HepG2 (cell line): ENCODE measurements around the gene PXT1. TPM values are rescaled to one million over a fixed set of nuclear protein-coding genes. Genes with fewer than 3 reads are reported as not detected.

Experiments used
- AHDC1 ChIP-seq: sonication (generic); formaldehyde crosslinking; IDR thresholded peaks from 2 replicates; pipeline ENCODE4 v1.5.1; 2020; ENCODE audit warnings: mild to moderate bottlenecking, missing genetic modification reagents, borderline replicate concordance
- ARNT2 ChIP-seq: sonication (generic); formaldehyde crosslinking; IDR thresholded peaks from 2 replicates; pipeline ENCODE4 v1.8.0; 2022; ENCODE audit warnings: mild to moderate bottlenecking, low read depth, missing genetic modification reagents, moderate library complexity
- E2F1 ChIP-seq: sonication (generic); formaldehyde crosslinking; IDR thresholded peaks from 2 replicates; pipeline ENCODE4 v1.5.0; 2020; ENCODE audit warnings: missing genetic modification reagents
- KDM5B ChIP-seq: sonication (generic); formaldehyde crosslinking; IDR thresholded peaks from 2 replicates; pipeline ENCODE4 v1.4.0; 2020; ENCODE audit warnings: missing genetic modification reagents, mild to moderate bottlenecking, borderline replicate concordance
- KMT2A ChIP-seq: sonication (generic); formaldehyde crosslinking; IDR thresholded peaks from 2 replicates; pipeline ENCODE4 v1.4.0; 2020; ENCODE audit warnings: missing genetic modification reagents
- PHF21A ChIP-seq: sonication (generic); formaldehyde crosslinking; IDR thresholded peaks from 2 replicates; pipeline ENCODE4 v1.5.0; 2020; ENCODE audit warnings: mild to moderate bottlenecking, missing genetic modification reagents
- SATB2 ChIP-seq: sonication (generic); formaldehyde crosslinking; IDR thresholded peaks from 2 replicates; pipeline ENCODE4 v1.5.0; 2020; ENCODE audit warnings: missing genetic modification reagents
- SMAD9 ChIP-seq: sonication (generic); formaldehyde crosslinking; IDR thresholded peaks from 2 replicates; pipeline ENCODE4 v1.5.1; 2020; ENCODE audit warnings: mild to moderate bottlenecking, missing genetic modification reagents
- ZFAT ChIP-seq: sonication (generic); formaldehyde crosslinking; conservative IDR thresholded peaks from 2 replicates; pipeline ENCODE4 v1.8.1; 2023; ENCODE audit warnings: missing genetic modification reagents, inconsistent platforms
- ZNF18 ChIP-seq: sonication (generic); formaldehyde crosslinking; IDR thresholded peaks from 2 replicates; pipeline ENCODE4 v1.8.0; 2022; ENCODE audit warnings: mild to moderate bottlenecking, missing genetic modification reagents; ENCODE audit not compliant: insufficient replicate concordance
- ZNF24 ChIP-seq: fragments of 450-650 bp; IDR thresholded peaks from 2 replicates; pipeline ENCODE4 v1.6.1; 2017; ENCODE audit warnings: antibody characterized with exemption, mild to moderate bottlenecking
- ZNF644 ChIP-seq: IDR thresholded peaks from 2 replicates; pipeline ENCODE4 v1.6.1; 2016; ENCODE audit warnings: low read depth
- ZNF687 ChIP-seq: sonication (generic); formaldehyde crosslinking; IDR thresholded peaks from 2 replicates; pipeline ENCODE4 v1.5.1; 2020; ENCODE audit warnings: mild to moderate bottlenecking, missing genetic modification reagents, moderate library complexity
- ZSCAN21 ChIP-seq: sonication (generic); formaldehyde crosslinking; IDR thresholded peaks from 2 replicates; pipeline ENCODE4 v1.8.0; 2022; ENCODE audit warnings: mild to moderate bottlenecking, missing genetic modification reagents, moderate library complexity, borderline replicate concordance
- polyA plus RNA-seq, 8 experiments: library from polyadenylated mRNA; depleted of rRNA in 3 of 8; stranded (reverse) in 7 of 8; unstranded in 1 of 8; fragments of >200 nt; fragmentation: Illumina TruSeq in 4 of 8; extraction: Trizol in 4 of 8; gene quantifications; 2 replicates each; pipeline versions ENCODE4 v1.2.1 to v1.2.3, GENCODE V29; 2011 to 2016; ENCODE audit warnings: low read depth in 4 of 8, missing spikeins in 1 of 8, mixed read lengths in 1 of 8; ENCODE audit not compliant: insufficient read depth in 1 of 8
- total RNA-seq, 5 experiments: library from RNA; depleted of rRNA; stranded (reverse); fragments of >200 nt; fragmentation: Illumina TruSeq; extraction: Trizol; gene quantifications; 2 replicates each; pipeline ENCODE4 v1.2.3, GENCODE V29; 2016; ENCODE audit warnings: low read depth in 1 of 5

The PXT1 gene
- total and polyA plus RNA-seq, 2 of the 13 experiments (the other 11 are each of a cell fraction or from before 2014, with no cell fraction given) = 0.04 TPM; not detected in 1

- TF ChIP-seq ZSCAN21 (CRISPR knock-in tag) (peak; percentile 29; the same call in 1 of the 2 replicates), SMAD9 (CRISPR knock-in tag) (no peak), KMT2A (CRISPR knock-in tag) (0 out of 2 replicates have a peak, but pooled peaks have one; percentile 28), ZNF644 (no peak), ARNT2 (CRISPR knock-in tag) (0 out of 2 replicates have a peak, but pooled peaks have one; percentile 45), ZNF18 (CRISPR knock-in tag) (no peak), ZNF24 (no peak), ZFAT (no peak), KDM5B (CRISPR knock-in tag) (peak; percentile 58; the same call in 1 of the 2 replicates), E2F1 (CRISPR knock-in tag) (no peak), AHDC1 (CRISPR knock-in tag) (no peak), PHF21A (no peak), ZNF687 (peak; percentile 62), SATB2 (CRISPR knock-in tag) (no peak)
Observed at GRCh38 chr6:36387440-36388303, 55.0 kb downstream of the PXT1 start, which contains the start of gene ETV7 (continued).
